ENCODE data around the gene TMEM209.
A peak's percentile ranks its signal among the peaks of the same experiment; 100 is the strongest.
"Not testable (repeated sequence)": the region's sequence is repeated elsewhere in the genome, so short reads cannot be mapped to it uniquely, and the experiment has no call there.

Gene TMEM209

DNA sequence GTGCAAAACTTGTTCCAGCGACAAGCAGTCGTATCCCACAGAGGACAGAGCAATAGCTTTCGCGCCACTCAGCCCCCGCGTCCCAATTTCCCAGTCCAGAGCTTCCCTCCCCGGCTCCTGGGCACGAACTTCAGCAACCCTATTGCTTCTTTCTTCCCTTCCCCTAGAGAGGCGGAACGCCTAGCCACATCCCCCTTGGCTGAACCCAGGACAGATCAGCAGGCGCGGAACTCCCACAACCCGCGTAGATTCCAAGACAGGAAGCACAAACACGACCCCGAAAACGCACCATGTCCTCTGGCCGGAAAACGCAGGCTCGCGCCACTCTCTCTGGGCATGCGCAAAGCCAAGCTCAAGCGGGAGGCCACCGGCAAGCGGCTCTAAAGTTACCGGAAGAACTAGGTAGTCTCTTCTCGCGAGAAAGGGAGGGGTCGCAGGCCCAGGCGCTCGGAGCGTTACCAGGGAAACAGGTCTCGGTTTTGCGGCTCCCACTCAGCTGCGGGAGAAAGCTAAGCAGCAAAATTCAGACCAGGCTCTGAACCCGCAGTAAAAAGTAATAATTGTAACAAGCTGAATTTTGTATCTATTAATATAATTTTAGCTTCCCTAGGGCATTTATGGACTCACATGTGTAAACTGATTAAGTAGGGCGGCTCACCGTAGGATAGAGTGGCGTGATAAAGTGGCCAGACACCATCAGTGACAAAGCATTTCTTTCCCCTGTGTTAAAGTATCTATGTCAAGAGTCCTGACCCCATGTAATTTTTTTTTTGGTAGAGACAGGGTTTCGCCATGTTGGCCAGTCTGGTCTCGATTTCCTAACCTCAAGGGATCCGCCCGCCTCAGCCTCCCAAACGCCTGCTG is at the start of gene TMEM209:
Gene TMEM209, minus strand, starts transcription at position 323 of the 864 bp plus-strand sequence. Its CDS starts 31 bp downstream, at position 292.
- peak within 1 kb of the TSS; percentile 91 for H3K4me3 ChIP-seq (ENCODE audit: low read length)
- H3K27me3 ChIP-seq (ENCODE audit: control insufficient read depth, insufficient read depth, low read length): no peaks in the 10 kb centered on the region
- no peaks in the 10 kb centered on the region for H3K4me1 ChIP-seq (ENCODE audit: control insufficient read depth, insufficient read depth, low read length)
- peak within 1 kb of the TSS; percentile 91 for H3K27ac ChIP-seq (ENCODE audit: low read depth, low read length)
- peak within 1 kb of the TSS; percentile 93 for H3K9ac ChIP-seq (ENCODE audit: low read length)
- H3K36me3 ChIP-seq (ENCODE audit: control insufficient read depth, insufficient read depth, low read length): no peaks in the 10 kb centered on the region

DNA sequence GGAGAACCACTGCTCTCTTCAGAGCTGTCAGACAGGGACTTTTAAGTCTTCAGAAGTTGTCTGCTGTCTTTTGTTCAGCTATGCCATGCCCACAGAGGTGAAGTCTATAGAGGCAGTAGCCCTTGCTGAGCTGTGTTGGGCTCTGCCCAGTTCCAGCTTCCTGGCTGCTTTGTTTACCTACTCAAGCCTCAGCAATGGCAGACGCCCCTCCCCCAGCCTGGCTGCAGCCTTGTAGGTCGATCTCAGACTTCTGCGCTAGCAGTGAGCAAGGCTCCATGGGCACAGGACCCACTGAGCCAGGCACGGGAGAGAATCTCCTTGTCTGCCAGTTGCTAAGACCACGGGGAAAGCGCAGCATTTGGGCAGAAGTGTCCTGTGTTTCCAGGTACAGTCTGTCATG is 49.3 kb upstream of the TMEM209 start:
- H3K27ac ChIP-seq (ENCODE audit: low read depth, low read length): no peak overlapping the region

DNA sequence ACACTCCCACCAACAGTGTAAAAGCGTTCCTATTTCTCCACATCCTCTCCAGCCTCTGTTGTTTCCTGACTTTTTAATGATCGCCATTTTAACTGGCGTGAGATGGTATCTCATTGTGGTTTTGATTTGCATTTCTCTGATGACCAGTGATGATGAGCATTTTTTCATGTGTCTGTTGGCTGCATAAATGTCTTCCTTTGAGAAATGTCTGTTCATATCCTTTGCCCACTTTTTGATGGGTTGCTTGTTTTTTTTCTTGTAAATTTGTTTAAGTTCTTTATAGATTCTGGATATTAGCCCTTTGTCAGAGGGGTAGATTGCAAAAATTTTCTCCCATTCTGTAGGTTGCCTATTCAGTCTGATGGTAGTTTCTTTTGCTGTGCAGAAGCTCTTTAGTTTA is 44.4 kb upstream of the TMEM209 start:
- not testable (repeated sequence) for H3K27ac ChIP-seq (ENCODE audit: low read depth, low read length); H3K4me1 ChIP-seq (ENCODE audit: control insufficient read depth, insufficient read depth, low read length); H3K4me3 ChIP-seq (ENCODE audit: low read length); H3K9ac ChIP-seq (ENCODE audit: low read length); H3K27me3 ChIP-seq (ENCODE audit: control insufficient read depth, insufficient read depth, low read length); H3K36me3 ChIP-seq (ENCODE audit: control insufficient read depth, insufficient read depth, low read length)

More for the DNA sequence above, 49.3 kb upstream of the TMEM209 start:
- Histone ChIP-seq H3K4me3 (ENCODE audit: low read length) (no peak overlapping the region), H3K27me3 (ENCODE audit: control insufficient read depth, insufficient read depth, low read length) (no peaks in the 10 kb centered on the region), H3K36me3 (ENCODE audit: control insufficient read depth, insufficient read depth, low read length) (no peaks in the 10 kb centered on the region), H3K9ac (ENCODE audit: low read length) (no peak overlapping the region), H3K4me1 (ENCODE audit: control insufficient read depth, insufficient read depth, low read length) (no peaks in the 10 kb centered on the region)

DNA sequence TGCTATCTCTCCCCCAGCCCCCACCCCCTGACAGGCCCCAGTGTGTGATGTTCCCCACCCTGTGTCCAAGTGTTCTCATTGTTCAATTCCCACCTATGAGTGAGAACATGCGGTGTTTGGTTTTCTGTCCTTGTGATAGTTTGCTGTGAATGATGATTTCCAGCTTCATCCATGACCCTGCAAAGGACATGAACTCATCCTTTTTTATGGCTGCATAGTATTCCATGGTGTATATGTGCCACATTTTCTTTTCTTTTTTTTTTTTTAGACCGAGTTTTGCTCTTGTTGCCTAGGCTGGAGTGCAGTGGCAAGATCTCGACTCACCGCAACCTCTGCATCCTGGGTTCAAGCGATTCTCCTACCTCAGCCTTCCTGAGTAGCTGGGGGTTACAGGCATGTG is 43.6 kb upstream of the TMEM209 start:
- H3K9ac ChIP-seq (ENCODE audit: low read length); H3K4me3 ChIP-seq (ENCODE audit: low read length); H3K36me3 ChIP-seq (ENCODE audit: control insufficient read depth, insufficient read depth, low read length); H3K4me1 ChIP-seq (ENCODE audit: control insufficient read depth, insufficient read depth, low read length); H3K27ac ChIP-seq (ENCODE audit: low read depth, low read length); H3K27me3 ChIP-seq (ENCODE audit: control insufficient read depth, insufficient read depth, low read length): not testable (repeated sequence)

DNA sequence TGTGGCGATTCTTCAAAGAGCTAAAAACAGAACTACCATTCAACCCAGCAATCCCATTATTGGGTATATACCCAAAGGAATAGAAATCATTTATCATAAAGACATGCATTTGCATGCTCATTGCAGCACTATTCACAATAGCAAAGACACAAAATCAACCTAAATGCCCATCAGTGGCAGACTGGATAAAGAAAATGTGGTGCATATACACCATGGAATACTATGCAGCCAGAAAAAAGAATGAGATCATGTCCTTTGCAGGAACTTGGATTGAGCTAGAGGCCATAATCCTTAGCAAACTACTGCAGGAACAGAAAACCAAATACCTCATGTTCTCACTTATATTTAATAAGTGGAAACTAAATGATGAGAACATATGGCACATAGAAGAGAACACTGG is 41.3 kb upstream of the TMEM209 start:
- not testable (repeated sequence) for H3K4me1 ChIP-seq (ENCODE audit: control insufficient read depth, insufficient read depth, low read length); H3K27me3 ChIP-seq (ENCODE audit: control insufficient read depth, insufficient read depth, low read length); H3K4me3 ChIP-seq (ENCODE audit: low read length); H3K9ac ChIP-seq (ENCODE audit: low read length); H3K36me3 ChIP-seq (ENCODE audit: control insufficient read depth, insufficient read depth, low read length); H3K27ac ChIP-seq (ENCODE audit: low read depth, low read length)

DNA sequence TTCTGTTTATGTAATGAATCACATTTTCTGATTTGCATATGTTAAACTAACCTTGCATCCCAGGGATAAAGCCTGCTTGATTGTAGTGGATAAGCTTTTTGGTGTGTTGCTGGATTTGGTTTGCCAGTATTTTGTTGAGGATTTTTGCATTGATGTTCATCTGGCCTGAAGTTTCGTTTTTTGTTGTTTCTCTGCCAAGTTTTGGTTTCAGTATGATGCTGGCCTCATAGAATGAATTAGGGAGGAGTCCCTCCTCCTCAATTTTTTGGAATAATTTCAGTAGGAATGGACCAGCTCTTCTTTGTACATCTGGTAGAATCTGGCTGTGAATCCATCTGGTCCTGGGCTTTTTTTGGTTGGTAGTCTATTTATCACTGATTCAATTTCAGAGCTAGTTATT is 38.3 kb upstream of the TMEM209 start:
- not testable (repeated sequence) for H3K27me3 ChIP-seq (ENCODE audit: control insufficient read depth, insufficient read depth, low read length); H3K4me3 ChIP-seq (ENCODE audit: low read length); H3K27ac ChIP-seq (ENCODE audit: low read depth, low read length); H3K4me1 ChIP-seq (ENCODE audit: control insufficient read depth, insufficient read depth, low read length); H3K36me3 ChIP-seq (ENCODE audit: control insufficient read depth, insufficient read depth, low read length); H3K9ac ChIP-seq (ENCODE audit: low read length)

DNA sequence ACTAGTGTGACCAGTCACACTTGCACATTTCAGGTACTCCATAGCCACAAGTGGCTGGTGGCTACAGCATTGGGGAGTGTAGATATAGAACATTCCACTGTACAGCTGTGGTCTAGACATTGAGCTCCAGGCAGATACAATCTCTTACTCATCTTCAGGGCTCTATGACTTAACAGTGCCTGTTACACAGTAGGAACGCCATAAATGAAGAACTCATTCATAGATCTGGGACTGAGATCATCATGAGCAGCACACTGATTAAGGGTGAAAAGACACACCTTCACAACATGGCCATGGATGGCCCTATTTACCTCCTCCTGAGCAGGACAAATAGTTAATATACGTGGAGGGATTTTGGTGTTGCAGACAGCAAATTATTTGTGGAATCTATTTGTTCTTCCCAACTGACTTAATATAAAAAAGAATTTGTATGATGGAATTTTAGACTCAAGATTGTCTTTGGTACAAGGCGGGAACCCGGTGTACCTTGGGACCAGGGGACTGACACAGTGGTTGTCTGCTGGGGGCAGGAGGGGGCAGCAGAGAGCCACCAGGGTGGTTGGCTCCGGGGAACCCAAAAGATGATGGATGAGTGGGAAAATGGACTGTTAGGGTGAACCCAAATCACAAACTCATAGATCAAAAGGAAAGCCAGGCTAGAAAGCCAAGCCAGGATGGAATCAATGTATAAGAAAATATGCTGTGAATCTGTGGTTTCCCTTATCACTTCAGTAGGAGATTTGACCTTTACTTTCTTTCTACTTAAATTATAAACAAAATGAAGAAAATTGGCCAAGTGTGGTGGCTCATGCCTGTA is 37.2 kb upstream of the TMEM209 start:
- no peak overlapping the region for H3K9ac ChIP-seq (ENCODE audit: low read length)
- no peaks in the 10 kb centered on the region for H3K36me3 ChIP-seq (ENCODE audit: control insufficient read depth, insufficient read depth, low read length)
- H3K4me3 ChIP-seq (ENCODE audit: low read length): no peak overlapping the region
- H3K4me1 ChIP-seq (ENCODE audit: control insufficient read depth, insufficient read depth, low read length): no peaks in the 10 kb centered on the region
- H3K27me3 ChIP-seq (ENCODE audit: control insufficient read depth, insufficient read depth, low read length): no peaks in the 10 kb centered on the region
- H3K27ac ChIP-seq (ENCODE audit: low read depth, low read length): no peak overlapping the region

DNA sequence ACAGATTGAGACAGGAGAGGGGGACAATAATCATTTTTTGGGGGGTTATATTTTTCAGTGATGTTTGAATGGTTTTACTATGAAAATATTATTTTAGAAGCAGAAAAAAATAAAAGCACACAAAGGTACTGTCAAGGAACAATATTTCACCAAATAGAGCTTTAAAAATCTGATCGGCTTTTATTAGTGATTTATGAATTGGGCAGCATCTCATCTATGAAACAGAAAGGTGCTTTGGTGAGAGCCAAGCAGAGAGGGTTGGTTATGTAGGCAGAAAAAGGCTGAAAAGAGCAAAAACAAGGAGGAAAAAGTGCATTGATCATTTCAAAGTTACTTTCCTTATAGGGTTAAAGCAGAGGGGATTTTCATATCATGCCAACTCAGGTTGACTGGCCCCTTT is 35.0 kb upstream of the TMEM209 start:
- no peaks in the 10 kb centered on the region for H3K27me3 ChIP-seq (ENCODE audit: control insufficient read depth, insufficient read depth, low read length)

DNA sequence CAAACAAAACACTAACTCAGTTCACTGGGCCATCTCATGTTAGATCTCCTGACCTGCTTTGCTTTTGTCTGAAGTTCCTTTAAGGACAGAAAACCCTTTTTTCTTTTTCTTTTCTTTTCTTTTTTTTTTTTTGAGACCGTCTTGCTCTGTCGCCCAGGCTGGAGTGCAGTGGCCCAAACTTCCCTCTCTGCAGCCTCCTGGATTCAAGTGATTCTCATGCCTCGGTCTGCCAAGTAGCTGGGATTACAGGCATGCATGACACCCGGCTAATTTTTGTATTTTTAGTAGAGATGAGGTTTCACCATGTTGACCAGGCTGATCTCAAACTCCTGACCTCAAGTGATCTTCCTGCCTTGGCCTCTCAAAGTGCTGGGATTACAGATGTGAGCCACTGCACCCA is 31.2 kb upstream of the TMEM209 start:
- not testable (repeated sequence) for H3K27ac ChIP-seq (ENCODE audit: low read depth, low read length); H3K9ac ChIP-seq (ENCODE audit: low read length); H3K4me3 ChIP-seq (ENCODE audit: low read length); H3K27me3 ChIP-seq (ENCODE audit: control insufficient read depth, insufficient read depth, low read length); H3K36me3 ChIP-seq (ENCODE audit: control insufficient read depth, insufficient read depth, low read length); H3K4me1 ChIP-seq (ENCODE audit: control insufficient read depth, insufficient read depth, low read length)

More for the DNA sequence above, 35.0 kb upstream of the TMEM209 start:
- H3K4me3 ChIP-seq (ENCODE audit: low read length): no peak overlapping the region
- H3K36me3 ChIP-seq (ENCODE audit: control insufficient read depth, insufficient read depth, low read length): no peaks in the 10 kb centered on the region
- H3K4me1 ChIP-seq (ENCODE audit: control insufficient read depth, insufficient read depth, low read length): no peaks in the 10 kb centered on the region
- H3K9ac ChIP-seq (ENCODE audit: low read length): no peak overlapping the region
- H3K27ac ChIP-seq (ENCODE audit: low read depth, low read length): no peak overlapping the region

DNA sequence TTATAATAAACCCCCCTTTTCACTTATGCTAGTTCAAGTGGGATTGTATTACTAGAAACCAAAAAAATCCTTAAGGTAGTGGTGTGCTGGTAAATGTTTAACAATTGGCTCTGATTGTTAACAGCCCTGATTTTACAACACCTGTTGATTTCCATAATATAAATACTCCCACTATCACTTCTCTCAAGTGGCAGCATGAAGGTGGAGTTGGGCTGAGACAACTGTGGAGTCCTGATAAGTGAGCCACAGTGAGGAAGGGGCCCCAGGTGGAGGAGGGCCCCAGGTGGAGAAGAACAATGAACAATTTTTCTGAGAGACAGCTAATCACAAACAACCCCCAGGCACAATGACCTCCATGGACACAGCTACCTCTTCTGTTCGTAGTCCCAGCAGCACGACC is 28.9 kb upstream of the TMEM209 start:
- no peaks in the 10 kb centered on the region for H3K36me3 ChIP-seq (ENCODE audit: control insufficient read depth, insufficient read depth, low read length)
- H3K4me1 ChIP-seq (ENCODE audit: control insufficient read depth, insufficient read depth, low read length): no peaks in the 10 kb centered on the region
- H3K9ac ChIP-seq (ENCODE audit: low read length): no peak overlapping the region
- no peak overlapping the region for H3K27ac ChIP-seq (ENCODE audit: low read depth, low read length)
- H3K4me3 ChIP-seq (ENCODE audit: low read length): no peak overlapping the region
- H3K27me3 ChIP-seq (ENCODE audit: control insufficient read depth, insufficient read depth, low read length): no peaks in the 10 kb centered on the region

DNA sequence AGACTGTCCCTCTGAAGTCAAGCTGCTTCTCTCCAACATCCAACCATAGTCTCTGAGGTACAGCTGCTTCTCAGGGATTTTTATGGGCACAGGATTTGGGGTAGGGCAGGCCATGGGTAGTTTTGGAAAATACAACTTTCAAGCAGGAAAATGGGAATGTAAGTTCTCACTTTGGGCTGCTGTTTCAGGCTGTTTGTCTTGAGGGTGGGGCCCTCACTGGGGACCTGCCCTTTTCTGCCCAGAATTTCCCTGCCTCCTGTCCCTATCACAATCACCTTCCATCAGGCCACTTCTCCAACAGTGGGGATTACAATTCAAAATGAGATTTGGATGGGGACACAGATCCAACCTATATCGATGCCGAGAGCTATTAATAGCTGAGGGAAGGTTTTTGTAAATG is 27.0 kb upstream of the TMEM209 start:
- Histone ChIP-seq H3K27ac (ENCODE audit: low read depth, low read length) (no peak overlapping the region), H3K4me1 (ENCODE audit: control insufficient read depth, insufficient read depth, low read length) (peaks cover 6% of the 10 kb centered on the region), H3K4me3 (ENCODE audit: low read length) (no peak overlapping the region), H3K36me3 (ENCODE audit: control insufficient read depth, insufficient read depth, low read length) (no peaks in the 10 kb centered on the region), H3K9ac (ENCODE audit: low read length) (no peak overlapping the region), H3K27me3 (ENCODE audit: control insufficient read depth, insufficient read depth, low read length) (no peaks in the 10 kb centered on the region)

DNA sequence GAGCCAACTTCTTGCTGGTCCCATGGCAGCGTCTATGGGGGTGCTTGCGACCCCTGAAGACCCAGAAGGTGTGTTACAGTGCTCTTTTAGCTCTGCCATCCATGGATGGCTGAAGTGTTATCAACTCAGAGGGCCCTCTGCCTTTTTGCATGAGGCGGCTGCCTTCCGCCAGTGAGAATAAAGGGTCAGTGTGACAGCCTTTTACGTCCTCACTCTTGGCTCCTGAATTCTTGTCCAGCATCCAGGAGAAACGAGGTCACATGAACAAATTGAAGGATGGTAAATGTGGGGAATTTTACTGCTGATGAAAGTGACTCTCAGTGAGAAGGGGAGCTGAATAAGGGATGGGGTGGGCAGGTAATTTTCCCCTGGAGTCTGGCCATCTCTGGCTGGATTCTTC is 26.6 kb upstream of the TMEM209 start:
- Histone ChIP-seq H3K4me1 (ENCODE audit: control insufficient read depth, insufficient read depth, low read length) (peaks cover 6% of the 10 kb centered on the region), H3K9ac (ENCODE audit: low read length) (no peak overlapping the region), H3K4me3 (ENCODE audit: low read length) (no peak overlapping the region), H3K27me3 (ENCODE audit: control insufficient read depth, insufficient read depth, low read length) (no peaks in the 10 kb centered on the region), H3K27ac (ENCODE audit: low read depth, low read length) (no peak overlapping the region), H3K36me3 (ENCODE audit: control insufficient read depth, insufficient read depth, low read length) (no peaks in the 10 kb centered on the region)

Measured in rectal smooth muscle tissue (tissue), 1 donor.